Measurements from ENCODE around the gene CEMIP. TPM values are rescaled to one million over a fixed set of nuclear protein-coding genes. Genes with fewer than 3 reads are reported as not detected.

Gene CEMIP
- total and polyA plus RNA-seq, 2 of the 13 experiments (the other 11 are each of a cell fraction or from before 2014, with no cell fraction given) = 4.3 to 28.5 TPM

- TF ChIP-seq ZNF83 (CRISPR knock-in tag; IDR thresholded peaks at IDR 0.05; ENCODE audit: borderline replicate concordance) = no peak
- TF ChIP-seq TBX3 (IDR thresholded peaks at IDR 0.05; ENCODE audit: borderline replicate concordance) = no peak
- no peak for TF ChIP-seq ZHX1 (CRISPR knock-in tag; IDR thresholded peaks at IDR 0.05; ENCODE audit: low read depth)
- no peak for TF ChIP-seq ZNF24 (IDR thresholded peaks at IDR 0.05)
- TF ChIP-seq HNRNPUL1 (IDR thresholded peaks at IDR 0.05; ENCODE audit: low read depth, low read length) = no peak
- no peak for TF ChIP-seq TOPORS (CRISPR knock-in tag; IDR thresholded peaks at IDR 0.05)
- TF ChIP-seq ZFP91 (CRISPR knock-in tag; IDR thresholded peaks at IDR 0.05; ENCODE audit: borderline replicate concordance) = no peak
- no peak for TF ChIP-seq GABPB1 (CRISPR knock-in tag; IDR thresholded peaks at IDR 0.05)
- TF ChIP-seq PREB (CRISPR knock-in tag; IDR thresholded peaks at IDR 0.05) = no peak
- TF ChIP-seq POLR2G (IDR thresholded peaks at IDR 0.05; ENCODE audit: low read depth, low read length) = no peak
- no peak for TF ChIP-seq GATAD1 (CRISPR knock-in tag; IDR thresholded peaks at IDR 0.05)
- no peak for TF ChIP-seq ARNT (IDR thresholded peaks at IDR 0.05)
- TF ChIP-seq GATAD2A (CRISPR knock-in tag; IDR thresholded peaks at IDR 0.05) = no peak
- no peak for TF ChIP-seq ZFP36L2 (CRISPR knock-in tag; IDR thresholded peaks at IDR 0.05)
- ChIA-PET POLR2A (no interaction called here), CTCF (ENCODE audit: low intra/inter-chr PET ratio, low total read pairs) (no interaction called here)
- Histone ChIP-seq H2AFZ (ENCODE audit: low read length) (no peak overlapping the region), H3K79me2 (ENCODE audit: insufficient read depth, low read length) (no peaks in the 10 kb centered on the region), H3K4me1 (ENCODE audit: insufficient read depth, low read length) (no peaks in the 10 kb centered on the region), H3K36me3 (replicated peaks in 1 of 2; ENCODE audit: control insufficient read depth in 1 of 2, insufficient read depth in 2 of 2, low read length in 2 of 2) (peaks cover 20 to 65% of the 10 kb centered on the region in 2 experiments; a peak in 4 of 5 replicates), H3K9me3 (ENCODE audit: low read length) (no peaks in the 10 kb centered on the region), H4K20me1 (ENCODE audit: insufficient read depth, low read length) (no peaks in the 10 kb centered on the region), H3K4me3 (replicated peaks in 1 of 3; ENCODE audit: insufficient read depth in 1 of 3, low read depth in 2 of 3, low read length in 3 of 3) (no peak overlapping the region), H3K27ac (ENCODE audit: extremely low read length, insufficient read depth, low read length) (no peak overlapping the region), H3K4me2 (ENCODE audit: low read depth, low read length) (no peak overlapping the region), H3K27me3 (ENCODE audit: control insufficient read depth in 1 of 2, insufficient read depth in 2 of 2, low read length in 2 of 2) (no peaks in the 10 kb centered on the region), H3K9ac (ENCODE audit: insufficient read depth, low read depth, low read length) (no peak overlapping the region)
- in situ Hi-C loops (cut with HindIII; ENCODE audit: extremely low pct_ligation_motif_present, low pct_unique_long_range_greater_than_20kb) = no loop called here
- no peak for FAIRE-seq
- WGBS (ENCODE audit: low lambda C conversion rate) = 100% methylated on average over 3 of the region's 3 CpGs
- intact Hi-C loops (cut with micrococcal nuclease; ENCODE audit: unreplicated experiment) = no loop called here
- no TSS peak for BruUV-seq (replicated peaks)
- no peak for DNase-seq (ENCODE audit: low spot score)
- no peak for ATAC-seq
These were observed 155.6 kb downstream of the CEMIP start for GRCh38 chr15:80934761-80935221.
